T-helper 2 cell (primary cell): ENCODE results near the gene TEAD4.

ENCODE experiments used
- DNase-seq, 5 experiments: peaks; one replicate each; pipeline versions ENCODE4 v3.0.0 to v3.0.0-alpha.2; 2012 to 2022

TEAD4 gene

GRCh38 chr12:2960996-2961616 lies 1.9 kb downstream of the TEAD4 start:
- DNase-seq = no peak

- no peak for DNase-seq
Observed at GRCh38 chr12:2961705-2962104, 2.5 kb downstream of the TEAD4 start.

GRCh38 chr12:2963154-2963759 lies 4.1 kb downstream of the TEAD4 start:
- no peak for DNase-seq

- DNase-seq = no peak
Observed at GRCh38 chr12:2963760-2964292, 4.6 kb downstream of the TEAD4 start.

- no peak for DNase-seq
Observed at GRCh38 chr12:2967651-2968050, 8.5 kb downstream of the TEAD4 start.

- no peak for DNase-seq
Observed at GRCh38 chr12:2970744-2971143, 11.5 kb downstream of the TEAD4 start.

- no peak for DNase-seq
Observed at GRCh38 chr12:2973566-2973965, 14.4 kb downstream of the TEAD4 start.

- no peak for DNase-seq
Observed at GRCh38 chr12:2974560-2974971, 15.4 kb downstream of the TEAD4 start.

- no peak for DNase-seq
Observed at GRCh38 chr12:2976581-2976996, 17.4 kb downstream of the TEAD4 start.

GRCh38 chr12:2977776-2978175 lies 18.6 kb downstream of the TEAD4 start:
- no peak for DNase-seq

GRCh38 chr12:2979806-2980205 lies 20.6 kb downstream of the TEAD4 start:
- no peak for DNase-seq

GRCh38 chr12:2980630-2981029 lies 21.4 kb downstream of the TEAD4 start:
- DNase-seq = no peak

- DNase-seq = no peak
Observed at GRCh38 chr12:2982361-2982760, 23.2 kb downstream of the TEAD4 start.

- DNase-seq = no peak
Observed at GRCh38 chr12:2984249-2984648, 25.1 kb downstream of the TEAD4 start.

GRCh38 chr12:2984698-2985097 lies 25.5 kb downstream of the TEAD4 start:
- DNase-seq = no peak

GRCh38 chr12:2986876-2987275 lies 27.7 kb downstream of the TEAD4 start:
- DNase-seq = no peak

- DNase-seq = no peak
Observed at GRCh38 chr12:2988494-2988893, 29.3 kb downstream of the TEAD4 start.

- no peak for DNase-seq
Observed at GRCh38 chr12:2992724-2993123, 33.5 kb downstream of the TEAD4 start.

GRCh38 chr12:2997989-2998670 lies 38.9 kb downstream of the TEAD4 start:
- no peak for DNase-seq

- DNase-seq = no peak
Observed at GRCh38 chr12:2998789-2999264, 39.6 kb downstream of the TEAD4 start.

- DNase-seq = no peak
Observed at GRCh38 chr12:2999265-2999841, 40.2 kb downstream of the TEAD4 start.

- DNase-seq = no peak
Observed at GRCh38 chr12:3000548-3001275, 41.5 kb downstream of the TEAD4 start.

- DNase-seq = no peak
Observed at GRCh38 chr12:3002646-3003045, 43.4 kb downstream of the TEAD4 start.
